WTC11 (cell line): ENCODE measurements around the gene MAPK8IP2.

Source experiments
- ATF1 ChIP-seq: sonication (generic); formaldehyde crosslinking; IDR thresholded peaks from 2 replicates; pipeline ENCODE4 v1.8.1; 2023; ENCODE audit warnings: mild to moderate bottlenecking, moderate library complexity, missing genetic modification reagents
- ATF3 ChIP-seq: sonication (generic); formaldehyde crosslinking; conservative IDR thresholded peaks from 2 replicates; pipeline ENCODE4 v1.8.1; 2022; ENCODE audit warnings: mild to moderate bottlenecking, missing genetic modification reagents
- CTCF ChIP-seq: fragments of 200-600 bp; IDR thresholded peaks from 2 replicates; pipeline ENCODE4 v1.8.0; 2022; ENCODE audit warnings: antibody characterized with exemption
- IRF2 ChIP-seq: sonication (generic); formaldehyde crosslinking; IDR thresholded peaks from 2 replicates; pipeline ENCODE4 v1.8.0; 2022; ENCODE audit warnings: low read depth, missing genetic modification reagents, borderline replicate concordance
- JUN ChIP-seq: sonication (generic); formaldehyde crosslinking; IDR thresholded peaks from 2 replicates; pipeline ENCODE4 v1.8.0; 2023; ENCODE audit warnings: mild to moderate bottlenecking, missing genetic modification reagents
- USF1 ChIP-seq: sonication (generic); formaldehyde crosslinking; IDR thresholded peaks from 2 replicates; pipeline ENCODE4 v1.8.0; 2022; ENCODE audit warnings: mild to moderate bottlenecking, missing genetic modification reagents
- ZBTB43 ChIP-seq: sonication (generic); formaldehyde crosslinking; IDR thresholded peaks from 2 replicates; pipeline ENCODE4 v1.8.1; 2023; ENCODE audit warnings: mild to moderate bottlenecking, missing genetic modification reagents
- ZSCAN18 ChIP-seq: fragments of 250-450 bp; sonication (Bioruptor Pico); IDR thresholded peaks from 2 replicates; pipeline ENCODE4 v2.1.2; 2022; ENCODE audit warnings: mild to moderate bottlenecking, moderate library complexity

GRCh38 chr22:50597097-50597496 is 3.5 kb upstream of the MAPK8IP2 start:
- TF ChIP-seq USF1 (no peak), JUN (CRISPR knock-in tag) (no peak), CTCF (no peak), ATF3 (CRISPR knock-in tag) (no peak), ZBTB43 (CRISPR knock-in tag) (no peak), ATF1 (CRISPR knock-in tag) (no peak), ZSCAN18 (no peak), IRF2 (no peak)
